NCI-H69 (cell line): ENCODE data around the gene MFAP3L.
"Not testable (repeated sequence)": the region's sequence is repeated elsewhere in the genome, so short reads cannot be mapped to it uniquely, and the experiment has no call there.

Experiments used
- DNase-seq: peaks from one replicate; lab custom pipeline; 2025; lab: John Stamatoyannopoulos, UW

MFAP3L gene

DNA sequence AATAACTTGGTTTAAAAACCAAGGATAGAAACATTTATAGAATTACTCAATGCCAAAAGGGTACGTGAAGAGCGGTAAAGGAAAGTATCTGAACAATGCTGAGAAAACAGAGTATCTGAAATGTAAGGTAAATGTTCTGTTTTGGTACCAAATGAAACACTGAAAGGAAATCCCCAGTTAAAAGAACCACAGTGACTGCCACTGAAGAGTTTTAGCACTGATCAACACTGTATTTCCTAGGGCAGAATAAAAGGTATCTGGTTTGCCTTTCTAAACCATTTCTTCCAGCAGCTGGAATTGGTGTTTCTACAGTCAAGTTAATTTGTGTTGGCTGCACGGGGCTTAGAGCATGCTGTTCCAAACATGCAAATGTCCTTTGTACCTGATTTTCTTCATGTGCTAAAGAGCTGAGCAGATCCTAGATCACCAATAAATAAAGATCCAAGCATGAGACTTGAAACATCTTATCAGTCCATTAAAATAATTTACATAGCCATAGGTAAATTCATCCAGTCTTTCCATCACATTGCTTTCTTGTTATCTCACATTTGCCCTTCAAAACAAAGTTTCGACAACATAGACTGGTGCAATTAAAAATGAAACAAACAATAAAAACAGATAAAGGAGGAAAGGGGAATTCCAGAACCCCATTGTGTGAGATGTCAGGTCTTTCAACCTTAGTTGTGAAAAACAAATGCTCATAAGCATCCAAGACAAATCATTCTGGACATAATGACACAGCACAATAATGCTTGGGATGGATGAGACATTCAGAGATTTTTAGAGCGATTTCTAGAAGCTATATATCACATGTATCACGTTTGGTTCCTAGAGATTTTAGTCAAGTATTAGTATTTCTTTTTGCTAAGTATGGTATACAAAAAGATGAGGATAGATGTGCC lies 38.6 kb downstream of the MFAP3L start:
- no peak for DNase-seq

DNA sequence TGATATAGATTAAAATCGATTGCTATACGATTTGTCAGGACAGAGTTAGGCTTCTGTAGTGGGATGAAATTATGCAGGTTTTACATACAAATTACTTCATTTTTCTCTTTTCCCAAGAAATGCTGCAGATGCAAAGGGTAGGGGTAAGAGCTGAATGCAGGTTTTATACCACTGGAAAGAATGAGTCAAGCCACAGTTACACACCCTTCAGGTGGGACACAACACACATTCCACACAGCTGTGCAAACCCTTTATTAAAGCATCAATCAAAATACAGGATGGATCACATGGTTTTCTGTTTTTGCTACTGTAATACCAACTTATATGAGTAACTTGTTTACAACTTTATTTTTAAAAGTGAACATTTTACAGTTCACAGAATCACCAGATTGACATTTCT lies 39.8 kb downstream of the MFAP3L start:
- no peak for DNase-seq

DNA sequence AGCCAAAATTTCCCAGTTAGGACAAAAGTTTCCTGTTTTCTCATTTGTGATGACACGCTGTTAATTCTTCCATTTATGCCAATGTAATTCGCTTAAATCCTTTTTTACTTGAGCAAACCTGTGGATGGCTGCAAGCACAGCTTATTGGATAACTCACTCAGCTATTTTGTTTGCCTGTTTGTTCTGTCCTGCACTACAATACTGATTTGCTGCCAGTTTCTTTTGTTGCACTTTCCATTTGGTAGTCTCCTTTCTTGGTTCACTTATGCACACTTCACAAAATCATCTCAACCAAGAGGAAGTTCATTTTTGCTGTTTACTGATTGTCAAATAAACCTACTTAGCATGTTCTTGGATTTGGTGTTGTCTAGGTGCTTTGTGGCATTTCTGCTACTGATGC lies 40.3 kb downstream of the MFAP3L start:
- no peak for DNase-seq

DNA sequence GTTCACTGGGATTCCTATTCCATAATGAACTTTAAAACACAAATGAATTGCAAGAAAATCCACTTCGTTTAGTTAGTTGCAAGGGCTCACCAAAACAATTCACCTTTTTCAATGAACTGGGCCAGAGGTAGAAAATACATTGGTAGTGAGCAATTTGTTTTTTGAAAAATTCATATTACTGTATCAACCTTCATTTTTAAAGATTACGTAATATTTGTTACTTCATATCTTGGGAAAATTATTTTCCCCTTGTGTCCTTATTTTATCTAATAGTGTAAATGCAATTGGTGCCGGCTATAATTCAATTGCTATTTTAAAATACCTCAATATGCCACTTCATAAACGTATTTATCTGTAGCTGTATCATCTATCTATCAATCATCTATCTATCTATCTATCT lies 41.5 kb downstream of the MFAP3L start:
- no peak for DNase-seq

DNA sequence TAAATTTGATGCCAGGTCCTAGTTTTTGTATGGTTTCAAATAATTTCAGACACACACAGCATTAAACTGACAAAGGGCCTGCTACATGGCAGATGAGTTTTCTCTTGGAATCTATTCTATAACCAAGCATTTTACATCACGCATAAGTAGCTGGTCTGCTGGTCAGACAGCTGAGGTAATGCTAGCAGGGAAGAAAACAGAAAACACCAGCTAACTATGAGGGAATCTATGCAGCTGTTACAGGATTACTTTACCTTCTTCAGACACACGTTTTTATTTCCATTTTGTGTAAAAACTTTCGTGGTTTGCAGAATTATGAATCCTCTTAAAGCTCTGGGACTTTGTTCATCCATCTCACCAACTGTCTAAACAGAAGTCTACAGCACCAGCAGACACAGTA lies 42.0 kb downstream of the MFAP3L start:
- no peak for DNase-seq

DNA sequence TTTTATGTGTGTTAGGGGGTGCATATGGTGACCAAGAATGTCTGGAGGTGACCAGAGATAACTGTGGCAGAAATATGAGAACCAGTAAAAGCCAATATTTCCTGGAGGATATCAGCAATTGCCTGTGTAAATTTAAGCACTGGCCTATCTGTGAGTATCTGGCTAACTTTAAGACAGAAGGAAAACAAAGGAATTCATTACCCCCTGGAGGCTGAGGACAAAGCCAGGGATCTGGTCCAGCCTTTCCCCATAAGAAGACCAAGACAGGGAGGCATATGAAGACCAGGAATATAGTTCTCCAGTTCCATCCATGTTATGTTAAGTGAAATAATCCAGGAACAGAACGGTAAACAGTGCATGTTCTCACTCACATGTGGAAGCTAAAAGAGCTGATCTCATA lies 49.2 kb downstream of the MFAP3L start:
- no peak for DNase-seq

DNA sequence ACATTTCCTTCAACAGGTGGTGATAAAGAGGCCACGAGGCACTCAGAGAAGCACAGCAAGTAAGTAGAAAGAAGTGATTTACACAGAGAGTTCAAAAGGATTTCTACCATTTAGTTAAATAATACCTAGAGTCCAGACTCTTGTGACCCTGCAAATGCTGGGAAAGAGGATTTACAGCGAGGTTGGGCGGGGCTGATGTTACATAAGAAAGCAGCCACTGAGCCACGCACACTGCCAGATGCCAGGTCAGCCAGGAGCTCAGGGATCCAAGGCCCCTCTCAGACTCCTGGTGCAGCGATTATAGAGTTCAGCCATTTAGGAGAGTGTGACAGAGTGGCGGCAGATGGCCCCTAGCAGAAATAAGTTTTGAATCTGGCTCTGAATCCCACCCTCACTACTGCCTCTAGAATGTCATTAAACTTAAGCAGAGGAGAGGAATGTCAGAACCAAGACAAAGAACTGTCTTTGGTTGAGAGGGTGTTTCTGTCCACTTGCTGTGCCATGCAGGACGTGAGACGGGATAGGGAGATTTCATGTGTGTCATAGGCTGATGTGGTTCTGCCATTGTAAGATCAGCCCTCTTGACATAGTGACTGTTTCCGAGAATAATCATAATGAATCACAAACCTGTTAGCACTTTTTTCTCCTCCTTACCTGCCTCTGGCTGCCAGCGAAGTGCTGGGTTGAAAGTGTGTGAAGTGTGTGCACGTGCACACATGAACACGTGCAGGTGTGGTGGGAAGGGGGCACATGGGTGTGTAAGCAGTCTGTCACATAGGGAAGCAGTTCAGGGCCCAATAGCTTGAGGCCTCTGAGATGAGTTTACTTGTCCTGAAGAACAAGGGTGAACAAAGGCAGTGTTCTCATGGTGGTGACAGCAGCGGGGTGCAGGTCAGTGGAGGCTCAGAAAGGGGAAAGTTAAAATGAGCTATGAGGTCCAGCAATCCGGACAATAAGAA lies 50.1 kb downstream of the MFAP3L start:
- no peak for DNase-seq

DNA sequence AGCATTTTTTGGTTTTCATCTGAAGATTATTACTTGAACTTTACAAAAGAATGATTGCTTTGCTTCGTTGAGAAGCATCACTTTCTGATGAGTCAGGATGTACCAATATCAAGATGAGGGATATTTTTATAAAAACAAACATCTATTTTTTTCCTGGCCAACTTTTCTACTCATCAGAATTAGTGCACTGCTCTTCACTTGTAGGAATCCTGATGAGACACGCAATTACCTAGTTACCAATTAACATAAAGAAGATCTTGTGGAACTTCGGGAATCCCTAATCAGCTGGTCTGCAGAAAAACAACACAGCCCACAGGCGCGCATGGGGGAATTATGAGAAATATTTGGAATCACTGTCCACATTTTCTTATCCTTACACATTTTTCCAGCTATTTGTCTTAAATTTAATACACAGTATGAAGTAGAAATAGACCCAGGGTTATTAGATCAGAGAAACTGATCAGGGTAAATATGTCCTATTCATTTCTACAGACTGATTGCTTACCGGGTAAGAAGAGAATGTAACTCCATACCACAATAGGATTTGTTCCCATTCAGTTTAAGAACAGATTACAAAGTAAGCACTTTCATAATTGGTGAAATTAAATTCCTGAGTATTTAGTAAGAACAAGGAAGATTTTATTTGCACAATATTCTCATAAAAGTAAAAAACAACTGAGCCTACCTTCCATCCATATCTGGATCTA lies 50.9 kb downstream of the MFAP3L start:
- no peak for DNase-seq

DNA sequence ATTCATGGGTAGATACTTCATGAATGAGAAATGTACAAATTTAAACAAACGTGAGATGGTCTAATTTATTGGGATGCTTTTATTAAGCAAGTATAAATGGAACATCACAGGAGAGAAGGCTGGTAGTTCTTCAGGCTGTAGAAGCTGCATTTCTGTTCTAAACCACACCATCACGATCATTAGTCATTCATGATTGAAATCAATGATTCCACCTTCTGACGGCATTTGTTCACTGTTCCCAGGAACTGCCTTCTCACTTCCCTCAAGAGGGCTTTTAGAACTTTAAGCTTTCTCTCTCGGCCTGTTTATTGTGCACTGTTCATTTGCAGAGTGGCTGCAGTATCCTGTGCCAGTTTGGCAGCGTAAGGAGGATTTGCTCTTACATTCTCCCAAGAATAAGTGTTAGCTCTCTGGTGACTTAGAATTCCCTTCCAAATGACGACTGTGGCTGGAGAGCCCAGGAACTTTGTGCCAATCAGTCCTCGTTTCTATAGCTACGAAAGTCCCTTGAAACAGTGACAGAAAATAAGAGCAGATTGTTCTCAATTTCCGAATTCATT lies 54.7 kb downstream of the MFAP3L start:
- DNase-seq: no peak

DNA sequence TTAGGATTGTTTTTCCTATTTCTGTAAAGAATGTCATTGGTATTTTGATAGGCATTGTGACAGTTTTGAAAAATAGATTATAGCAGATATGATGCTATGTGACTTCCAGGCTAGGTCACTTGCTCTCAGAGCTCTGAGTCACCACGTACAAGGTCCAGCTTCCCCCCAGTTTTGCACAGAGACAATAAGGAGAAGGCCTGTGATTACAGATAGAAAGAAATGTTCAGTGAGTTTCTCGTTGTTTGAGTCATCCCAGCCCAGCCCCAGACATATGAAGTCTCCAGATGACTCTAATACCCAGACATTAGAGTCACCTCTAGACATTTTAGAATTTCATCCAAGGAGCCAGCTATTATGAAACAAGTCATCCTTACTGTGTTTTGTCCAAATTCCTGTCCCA lies 57.2 kb downstream of the MFAP3L start:
- no peak for DNase-seq

DNA sequence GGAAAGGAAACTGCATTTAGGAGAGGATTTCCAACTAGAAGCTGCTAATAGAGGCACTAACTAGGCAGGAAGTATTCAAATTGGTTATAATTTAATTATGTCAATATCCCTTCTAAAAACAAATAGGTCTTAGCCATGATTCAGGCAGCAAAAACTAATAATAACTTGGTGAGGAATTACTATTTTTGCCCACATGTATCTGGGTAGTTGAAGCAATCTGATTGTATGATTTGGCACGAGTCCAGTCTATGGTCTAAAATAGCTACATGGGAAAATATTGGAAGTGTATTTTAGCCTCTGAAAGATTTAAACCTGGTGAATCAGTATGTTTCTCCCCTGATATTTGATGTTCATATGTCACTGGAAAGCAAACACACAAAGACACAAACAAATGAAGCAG lies 62.2 kb downstream of the MFAP3L start:
- DNase-seq: peak; percentile 16

DNA sequence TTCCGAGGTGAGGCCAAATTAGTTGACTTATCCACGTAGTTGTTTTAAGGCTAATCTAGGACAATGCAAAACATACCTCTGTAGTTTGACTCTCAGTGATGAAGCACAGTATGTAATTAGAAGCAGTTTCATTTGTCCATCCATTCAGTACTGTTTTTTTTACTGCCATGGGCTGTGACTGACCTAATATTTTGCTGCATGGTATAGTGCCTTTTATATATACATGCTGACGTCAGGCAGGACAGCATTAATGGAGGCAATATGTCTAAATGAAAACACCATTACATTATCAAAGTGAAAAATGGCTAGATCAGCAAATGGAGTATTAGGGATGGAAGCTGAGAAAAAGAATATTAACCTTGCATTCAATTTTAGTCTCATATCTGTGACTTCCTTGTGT lies 66.9 kb downstream of the MFAP3L start:
- DNase-seq: peak; percentile 54

DNA sequence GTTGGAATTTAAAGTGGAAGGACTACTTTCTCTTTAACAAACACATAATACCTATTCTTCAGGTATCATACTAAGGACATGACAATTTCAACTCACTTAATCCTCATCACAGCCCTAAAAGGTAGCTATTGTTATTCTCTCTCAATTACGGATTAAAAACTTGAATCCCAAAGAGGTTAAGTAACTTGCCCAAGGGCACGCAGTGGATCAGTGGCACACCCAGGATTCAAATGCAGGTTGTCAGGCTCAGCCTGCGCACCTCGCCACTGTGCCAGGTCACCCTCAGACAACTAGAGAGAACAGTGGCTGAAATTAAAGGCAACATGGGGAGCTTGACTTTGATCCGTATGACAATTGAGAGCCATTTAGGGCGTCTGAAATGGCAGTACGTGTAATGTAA lies 67.6 kb downstream of the MFAP3L start:
- DNase-seq: peak; percentile 45

DNA sequence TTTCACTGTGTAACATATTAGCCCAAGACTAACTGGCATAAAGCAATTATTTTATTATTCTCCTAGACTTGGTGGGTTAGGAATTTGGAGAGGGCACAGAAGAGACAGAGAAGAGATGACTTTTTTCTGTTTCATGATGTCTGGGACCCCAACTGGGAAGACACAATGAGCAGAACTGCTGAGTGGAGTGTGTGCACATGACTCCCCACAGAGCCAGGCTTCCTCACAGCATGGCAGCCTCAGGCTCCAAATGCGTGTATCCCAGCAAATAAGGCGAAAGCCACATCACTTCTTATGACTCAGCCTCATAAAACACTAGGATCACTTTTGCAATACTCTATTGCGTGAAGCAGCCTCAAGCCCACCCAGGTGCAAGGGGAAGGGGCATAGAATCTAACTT lies 68.4 kb downstream of the MFAP3L start:
- peak; percentile 69 for DNase-seq

DNA sequence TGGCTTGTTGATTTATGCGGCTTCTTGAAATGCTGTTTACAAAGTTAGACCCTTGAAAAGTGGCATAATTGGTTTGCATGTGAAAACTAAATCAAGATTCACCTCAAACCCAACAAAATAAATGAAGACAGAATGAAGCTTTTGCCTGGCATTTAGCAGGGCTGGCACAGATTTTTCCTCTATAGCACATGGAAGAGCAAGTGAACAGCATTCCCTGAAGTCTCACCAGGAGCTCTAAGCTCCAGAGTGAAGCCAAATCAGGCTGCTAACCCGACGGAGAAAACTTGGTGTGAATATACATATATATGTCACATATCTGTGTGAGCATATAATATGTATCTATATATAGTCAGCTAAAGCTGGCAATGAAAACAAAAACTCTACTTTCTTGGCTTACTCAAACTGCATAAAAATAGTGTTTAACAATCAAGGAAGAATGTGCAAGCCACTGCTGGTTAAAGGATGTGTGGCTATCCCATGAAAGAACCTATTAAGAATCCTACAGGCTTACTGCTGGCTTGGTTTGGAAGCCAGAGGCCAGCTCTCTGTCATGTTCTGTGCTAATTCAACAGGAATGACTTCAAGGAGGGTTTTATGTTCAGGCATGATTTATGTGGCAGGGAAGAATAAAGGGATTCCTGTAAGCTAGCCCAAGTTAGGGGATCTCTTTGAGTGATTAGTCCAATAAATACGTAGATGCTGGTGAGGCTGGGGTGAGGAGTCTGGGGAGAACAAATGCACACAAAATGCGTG lies 69.9 kb downstream of the MFAP3L start:
- DNase-seq: no peak

DNA sequence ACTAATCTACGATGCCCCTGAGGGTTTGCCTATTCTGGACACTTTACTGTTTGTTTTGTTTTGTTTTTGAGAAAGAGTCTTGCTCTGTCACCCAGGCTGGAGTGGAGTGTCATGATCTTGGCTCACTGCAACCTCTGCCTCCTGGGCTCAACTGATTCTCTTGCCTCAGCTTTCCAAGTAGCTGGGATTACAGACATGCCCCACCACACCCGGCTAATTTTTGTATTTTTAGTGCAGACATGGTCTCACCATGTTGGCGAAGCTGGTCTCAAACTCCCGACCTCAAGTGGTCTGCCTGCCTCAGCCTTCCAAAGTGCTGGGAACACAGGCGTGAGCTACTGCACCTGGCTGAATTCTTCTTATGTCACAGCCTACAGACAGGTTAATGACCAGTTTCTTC lies 70.7 kb downstream of the MFAP3L start:
- DNase-seq: no peak

DNA sequence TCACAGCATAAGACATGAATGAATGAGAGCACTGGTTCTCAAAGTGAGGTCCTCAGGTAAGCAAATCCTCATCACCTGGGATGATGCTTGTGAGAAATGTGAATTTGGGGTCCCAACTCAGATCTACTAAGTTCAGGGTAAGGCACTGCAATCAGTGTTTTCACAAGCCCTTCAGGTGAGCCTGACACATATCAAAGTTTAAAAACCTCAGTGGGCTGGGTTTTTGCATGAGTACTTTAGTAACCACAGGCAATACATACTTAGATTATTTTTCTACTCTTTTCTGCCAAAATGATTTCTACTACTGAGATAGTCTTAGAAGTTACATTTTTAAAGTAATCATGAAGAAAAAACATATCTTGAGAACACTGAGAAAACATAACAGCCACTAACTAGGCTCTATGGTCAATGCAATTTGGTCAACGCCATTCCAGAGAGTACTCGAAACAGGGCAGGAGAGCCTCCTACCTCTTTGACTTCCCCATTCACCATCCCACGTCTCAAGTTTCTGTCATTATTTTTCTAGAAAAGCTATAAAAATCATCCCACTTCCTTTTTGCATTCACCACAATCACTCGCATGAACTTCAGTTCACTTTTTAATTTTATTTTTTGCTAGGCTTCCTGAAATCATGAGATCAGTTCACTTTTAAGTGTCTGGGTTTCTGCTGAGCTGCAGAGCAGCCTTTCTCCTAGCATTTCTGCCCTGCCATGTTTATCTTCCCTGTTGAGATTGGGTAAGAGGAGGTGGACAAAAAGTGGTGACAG lies 73.8 kb downstream of the MFAP3L start:
- no peak for DNase-seq

DNA sequence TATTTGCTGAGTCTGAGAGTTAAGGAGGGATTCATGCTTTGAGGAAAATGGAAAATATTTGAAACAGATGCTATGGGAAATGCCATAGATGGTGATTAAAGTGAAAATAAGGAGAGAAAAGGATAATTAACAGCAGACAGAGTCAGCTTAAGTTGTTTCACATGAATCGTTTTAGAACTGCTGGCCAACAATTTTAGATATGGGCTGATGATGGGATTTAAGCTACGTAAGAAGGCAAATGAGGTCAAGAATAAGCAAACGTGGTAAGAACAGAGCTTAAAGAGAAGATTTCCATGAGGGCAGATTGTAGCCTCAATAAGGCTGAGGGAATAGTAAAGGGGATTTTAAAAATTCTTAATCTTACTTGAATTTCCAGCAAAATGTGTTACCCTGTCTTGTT lies 77.9 kb downstream of the MFAP3L start:
- DNase-seq: no peak

DNA sequence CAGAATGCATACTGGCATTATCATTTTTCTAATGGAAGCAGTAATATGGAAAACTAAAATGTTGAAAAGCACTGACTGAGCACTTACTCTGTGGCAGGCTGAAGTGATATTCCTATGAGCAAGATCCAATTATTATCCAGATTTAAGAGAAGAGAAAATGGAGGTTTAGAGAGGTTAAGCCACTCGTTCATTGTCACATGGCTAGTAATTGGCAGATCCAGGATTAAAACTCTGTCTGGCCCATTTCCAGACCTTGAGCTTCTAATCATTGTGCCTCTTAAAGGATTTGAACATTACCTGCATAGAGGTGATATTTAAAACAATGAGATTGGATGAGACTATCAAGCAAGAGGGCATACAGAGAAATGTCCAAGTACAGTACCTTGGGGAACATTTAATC lies 80.6 kb downstream of the MFAP3L start:
- no peak for DNase-seq

DNA sequence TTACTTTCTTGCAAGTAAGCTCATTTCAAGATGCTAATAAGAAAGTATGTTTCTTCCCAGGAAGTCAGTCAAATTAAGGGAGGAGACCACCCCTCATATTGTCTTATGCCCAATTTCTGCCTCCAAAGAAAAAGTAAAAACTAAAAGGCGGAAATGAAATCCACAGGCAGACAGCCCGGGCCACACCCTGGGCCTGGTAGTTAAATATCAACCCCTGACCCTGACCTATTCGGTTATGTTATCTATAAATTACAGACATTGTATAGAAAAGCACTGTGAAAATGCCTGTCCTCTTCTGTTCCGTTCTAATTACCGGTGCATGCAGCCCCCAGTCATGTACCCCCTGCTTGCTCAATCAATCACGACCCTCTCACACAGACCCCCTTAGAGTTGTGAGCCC lies 82.6 kb downstream of the MFAP3L start:
- not testable (repeated sequence) for DNase-seq

DNA sequence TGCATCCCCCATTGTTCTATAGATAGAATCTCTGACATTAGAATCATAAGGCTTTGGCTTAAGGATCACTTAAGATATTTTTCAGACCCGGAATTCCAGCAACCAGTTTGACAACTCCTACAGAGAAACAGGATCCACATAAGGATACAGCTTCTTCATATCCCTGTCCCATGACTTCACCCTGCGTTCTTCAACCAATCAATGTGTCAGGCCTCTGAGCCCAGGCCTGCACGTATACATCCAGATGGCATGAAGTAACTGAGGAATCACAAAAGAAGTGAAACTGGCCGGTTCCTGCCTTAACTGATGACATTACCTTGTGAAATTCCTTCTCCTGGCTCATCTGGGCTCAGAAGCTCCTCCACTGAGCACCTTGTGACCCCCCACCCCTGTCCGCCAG lies 85.1 kb downstream of the MFAP3L start:
- no peak for DNase-seq
